T-helper 1 cell treated with Interleukin-12 subunit alpha and Interleukin-12 subunit beta and Interleukin-4 antibody, amounts not matched to agents 30 μg/mL and 1 μg/mL, for 36 hours (primary cell): ENCODE results near the gene OR10AG1.

ENCODE experiments used
- H3K27ac Mint-ChIP-seq: one replicate; pipeline ENCODE4 v1.8.0; 2021; ENCODE audit warnings: mild to moderate bottlenecking, mixed read lengths
- H3K27me3 Mint-ChIP-seq: one replicate; pipeline ENCODE4 v1.8.0; 2021; ENCODE audit warnings: low read depth, mixed read lengths
- H3K36me3 Mint-ChIP-seq: one replicate; pipeline ENCODE4 v1.8.0; 2021; ENCODE audit warnings: low read depth, mixed read lengths
- H3K4me1 Mint-ChIP-seq: one replicate; pipeline ENCODE4 v1.8.0; 2021; ENCODE audit warnings: low read depth, mixed read lengths
- H3K4me3 Mint-ChIP-seq: one replicate; pipeline ENCODE4 v1.8.0; 2021; ENCODE audit warnings: mild to moderate bottlenecking, moderate library complexity, mixed read lengths
- H3K9me3 Mint-ChIP-seq: one replicate; pipeline ENCODE4 v1.8.0; 2021; ENCODE audit warnings: mixed read lengths

The OR10AG1 gene

DNA sequence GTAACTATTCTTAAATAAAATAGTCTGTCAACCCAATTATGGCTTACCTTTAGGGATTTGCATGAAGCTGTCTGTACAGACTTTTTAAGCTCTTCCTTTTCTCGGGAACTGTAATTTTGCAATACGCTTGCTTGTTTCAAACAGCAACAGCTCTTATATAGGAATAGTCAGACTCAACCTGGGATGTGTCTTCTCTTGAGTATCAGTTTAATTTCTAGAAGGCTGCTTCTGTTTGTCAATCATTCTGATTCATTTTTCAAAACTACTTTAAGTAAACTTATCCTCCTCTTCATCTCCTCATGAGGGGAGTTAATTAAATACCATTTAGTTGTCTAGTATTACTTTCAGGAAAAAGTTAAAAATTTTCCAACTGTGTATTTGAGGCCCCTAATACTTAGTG is at the start of gene OR10AG1:
TSS of gene OR10AG1 (minus strand) at position 101 of the 400 bp plus-strand sequence. CDS start at position 63, 38 bp downstream.
- no peak within 1 kb of the TSS for H3K4me3 Mint-ChIP-seq
- no peaks in the 10 kb centered on the region for H3K27me3 Mint-ChIP-seq
- no peak within 1 kb of the TSS for H3K27ac Mint-ChIP-seq
- H3K9me3 Mint-ChIP-seq = peaks cover 16% of the 10 kb centered on the region
- H3K36me3 Mint-ChIP-seq = no peaks in the 10 kb centered on the region
- no peaks in the 10 kb centered on the region for H3K4me1 Mint-ChIP-seq

DNA sequence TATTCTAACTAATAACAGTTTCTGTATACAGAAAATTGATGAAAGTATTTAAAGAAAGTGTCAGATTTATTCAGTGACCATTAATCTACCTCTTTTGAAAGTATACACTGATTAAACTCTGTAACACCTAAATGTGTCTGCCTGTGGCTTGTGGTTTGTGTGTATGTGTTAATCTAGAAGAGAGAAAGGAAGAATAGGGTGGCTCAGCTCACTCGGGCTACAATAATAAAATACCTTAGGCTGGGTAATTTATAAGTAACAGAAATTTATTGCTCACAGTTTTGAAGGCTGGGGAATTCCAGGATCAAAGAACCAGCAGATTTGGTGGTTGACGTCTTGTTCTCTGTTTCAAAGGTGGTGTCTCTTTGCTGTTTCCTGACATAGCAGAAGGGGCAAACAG is 44.1 kb upstream of the OR10AG1 start:
- H3K4me3 Mint-ChIP-seq = no peak overlapping the region
- no peaks in the 10 kb centered on the region for H3K36me3 Mint-ChIP-seq
- no peaks in the 10 kb centered on the region for H3K27me3 Mint-ChIP-seq
- peaks cover 19% of the 10 kb centered on the region for H3K9me3 Mint-ChIP-seq
- H3K4me1 Mint-ChIP-seq = no peaks in the 10 kb centered on the region
- H3K27ac Mint-ChIP-seq = no peak overlapping the region

GRCh38 chr11:56010716-56011115 is 41.0 kb upstream of the OR10AG1 start:
- H3K9me3 Mint-ChIP-seq = peaks cover 23% of the 10 kb centered on the region
- no peaks in the 10 kb centered on the region for H3K27me3 Mint-ChIP-seq
- H3K36me3 Mint-ChIP-seq = no peaks in the 10 kb centered on the region
- no peak overlapping the region for H3K4me3 Mint-ChIP-seq
- no peak overlapping the region for H3K27ac Mint-ChIP-seq
- no peaks in the 10 kb centered on the region for H3K4me1 Mint-ChIP-seq

DNA sequence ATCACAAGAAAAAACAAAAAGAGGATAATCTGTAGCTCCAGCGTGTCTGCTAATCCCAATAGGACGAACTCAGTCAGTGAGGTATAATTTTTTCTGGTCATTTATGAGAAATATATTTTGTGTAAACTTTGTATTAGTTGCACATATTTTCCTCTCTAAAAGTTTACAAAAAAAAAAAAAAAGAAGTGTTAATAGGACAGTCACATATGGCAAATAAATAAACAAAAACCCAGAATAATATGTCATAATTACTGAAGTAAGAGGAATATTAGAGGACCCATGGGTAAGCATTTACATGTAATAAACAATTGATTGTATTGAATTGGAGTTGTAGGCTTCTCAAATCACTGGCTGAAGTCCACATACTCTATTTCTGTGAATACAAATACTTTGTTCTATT is 24.8 kb upstream of the OR10AG1 start, which contains the start of gene OR5F1:
TSS of gene OR5F1 (minus strand) at position 101 of the 400 bp plus-strand sequence. CDS start at position 101, 0 bp downstream.
- Mint-ChIP-seq H3K27ac (no peak within 1 kb of the TSS), H3K4me1 (no peaks in the 10 kb centered on the region), H3K36me3 (no peaks in the 10 kb centered on the region), H3K4me3 (no peak within 1 kb of the TSS), H3K27me3 (no peaks in the 10 kb centered on the region), H3K9me3 (peaks cover 36% of the 10 kb centered on the region)

- no peaks in the 10 kb centered on the region for H3K27me3 Mint-ChIP-seq
- H3K4me1 Mint-ChIP-seq = no peaks in the 10 kb centered on the region
- no peaks in the 10 kb centered on the region for H3K36me3 Mint-ChIP-seq
- peaks cover 16% of the 10 kb centered on the region for H3K9me3 Mint-ChIP-seq
- no peak overlapping the region for H3K4me3 Mint-ChIP-seq
- no peak overlapping the region for H3K27ac Mint-ChIP-seq
These were observed 1.2 kb upstream of the OR10AG1 start for GRCh38 chr11:55970935-55971334.

GRCh38 chr11:55967914-55968313 is 1.8 kb downstream of the OR10AG1 start:
- H3K27me3 Mint-ChIP-seq = no peaks in the 10 kb centered on the region
- no peaks in the 10 kb centered on the region for H3K4me1 Mint-ChIP-seq
- H3K27ac Mint-ChIP-seq = no peak overlapping the region
- H3K9me3 Mint-ChIP-seq = peaks cover 17% of the 10 kb centered on the region
- no peaks in the 10 kb centered on the region for H3K36me3 Mint-ChIP-seq
- no peak overlapping the region for H3K4me3 Mint-ChIP-seq

GRCh38 chr11:55966391-55966790 is 3.4 kb downstream of the OR10AG1 start:
- H3K9me3 Mint-ChIP-seq = peaks cover 13% of the 10 kb centered on the region
- H3K27ac Mint-ChIP-seq = no peak overlapping the region
- H3K36me3 Mint-ChIP-seq = no peaks in the 10 kb centered on the region
- H3K4me3 Mint-ChIP-seq = no peak overlapping the region
- H3K4me1 Mint-ChIP-seq = no peaks in the 10 kb centered on the region
- no peaks in the 10 kb centered on the region for H3K27me3 Mint-ChIP-seq

DNA sequence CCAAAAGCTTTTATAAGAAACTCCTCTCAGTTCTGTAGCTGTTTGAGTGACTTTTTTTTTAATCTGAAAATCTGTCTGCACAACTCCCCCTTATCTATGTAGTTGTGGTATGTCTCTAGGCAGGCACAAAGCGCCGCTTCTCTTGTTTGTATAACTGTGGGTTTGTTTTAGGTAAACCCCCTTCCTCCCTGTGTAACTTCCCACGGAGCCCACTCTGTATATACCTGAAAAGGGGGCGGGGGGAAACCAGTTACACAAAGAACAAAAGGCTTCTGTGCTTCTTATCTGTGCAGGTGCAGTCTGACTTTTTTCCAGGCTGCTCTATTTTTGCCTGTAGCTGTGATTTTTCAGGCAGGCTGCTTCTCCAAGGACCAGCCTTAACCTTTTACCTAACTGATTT is 13.2 kb downstream of the OR10AG1 start:
- no peak overlapping the region for H3K27ac Mint-ChIP-seq
- H3K27me3 Mint-ChIP-seq = no peaks in the 10 kb centered on the region
- no peaks in the 10 kb centered on the region for H3K36me3 Mint-ChIP-seq
- H3K4me1 Mint-ChIP-seq = no peaks in the 10 kb centered on the region
- H3K9me3 Mint-ChIP-seq = peaks cover 20% of the 10 kb centered on the region
- no peak overlapping the region for H3K4me3 Mint-ChIP-seq

DNA sequence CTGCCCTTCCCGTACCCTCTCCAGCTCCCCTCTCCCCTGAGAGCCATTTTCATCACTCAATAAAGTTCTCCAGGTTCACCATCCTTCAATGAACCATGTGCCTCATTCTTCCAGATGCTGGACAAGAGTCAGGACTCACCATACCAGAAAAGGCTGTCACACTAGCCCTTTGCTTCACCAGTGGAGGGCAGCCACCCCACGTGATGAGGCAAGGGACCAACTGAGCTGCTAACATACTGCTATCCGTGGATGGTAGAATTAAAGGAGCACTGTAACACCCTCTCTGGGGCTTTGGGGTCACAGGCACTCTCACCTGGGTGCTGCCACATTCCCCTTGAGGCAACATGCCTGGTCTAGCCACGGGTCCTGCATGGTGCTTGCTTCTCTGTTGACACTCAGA is 20.4 kb downstream of the OR10AG1 start:
- Mint-ChIP-seq H3K27me3 (no peaks in the 10 kb centered on the region), H3K9me3 (peaks cover 4% of the 10 kb centered on the region), H3K4me1 (no peaks in the 10 kb centered on the region), H3K36me3 (no peaks in the 10 kb centered on the region), H3K4me3 (no peak overlapping the region), H3K27ac (no peak overlapping the region)

DNA sequence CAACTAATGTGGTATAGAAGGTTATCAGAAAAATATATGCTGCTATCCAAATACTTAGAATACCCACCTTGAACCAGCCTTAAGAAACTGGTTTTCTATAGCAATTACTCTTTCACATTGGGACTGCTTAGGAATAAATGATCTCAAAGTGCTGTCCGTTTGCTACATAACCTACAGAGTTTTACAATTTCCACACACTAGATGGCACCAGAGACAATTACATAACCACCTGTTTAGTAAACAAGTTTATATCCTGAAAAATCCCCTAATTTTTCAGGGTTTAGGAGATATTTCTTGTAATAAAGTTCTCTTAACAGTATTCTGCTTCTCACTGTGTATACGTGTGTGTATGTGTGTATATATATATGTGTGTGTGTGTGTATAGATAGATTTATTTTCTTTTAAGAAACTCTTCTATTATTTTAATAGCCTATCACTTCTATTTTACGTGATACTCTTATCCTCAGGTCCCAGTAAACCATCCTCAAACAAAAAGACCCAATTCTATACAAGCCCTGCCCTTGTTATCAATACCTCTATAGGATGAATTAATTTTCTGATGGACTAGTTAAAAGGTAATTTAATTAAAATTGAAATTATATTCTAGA is 26.9 kb downstream of the OR10AG1 start:
- H3K27me3 Mint-ChIP-seq = no peaks in the 10 kb centered on the region
- no peak overlapping the region for H3K27ac Mint-ChIP-seq
- no peaks in the 10 kb centered on the region for H3K36me3 Mint-ChIP-seq
- H3K4me3 Mint-ChIP-seq = no peak overlapping the region
- no peaks in the 10 kb centered on the region for H3K4me1 Mint-ChIP-seq
- no peaks in the 10 kb centered on the region for H3K9me3 Mint-ChIP-seq

GRCh38 chr11:55936300-55936699 is 33.4 kb downstream of the OR10AG1 start, which contains the start of gene OR5I1:
OR5I1 (minus strand) TSS chr11:55936400; CDS start chr11:55936400, 0 bp downstream.
- no peaks in the 10 kb centered on the region for H3K36me3 Mint-ChIP-seq
- H3K27ac Mint-ChIP-seq = no peak within 1 kb of the TSS
- no peaks in the 10 kb centered on the region for H3K4me1 Mint-ChIP-seq
- H3K4me3 Mint-ChIP-seq = no peak within 1 kb of the TSS
- no peaks in the 10 kb centered on the region for H3K27me3 Mint-ChIP-seq
- peaks cover 8% of the 10 kb centered on the region for H3K9me3 Mint-ChIP-seq

- Mint-ChIP-seq H3K36me3 (no peaks in the 10 kb centered on the region), H3K27ac (no peak overlapping the region), H3K4me3 (no peak overlapping the region), H3K4me1 (no peaks in the 10 kb centered on the region), H3K27me3 (no peaks in the 10 kb centered on the region), H3K9me3 (peaks cover 16% of the 10 kb centered on the region)
These were observed 49.2 kb downstream of the OR10AG1 start for GRCh38 chr11:55920537-55920936.
